GM13977 (cell line): Measurements from ENCODE around the gene LSM14B.
A peak's percentile ranks its signal among the peaks of the same experiment; 100 is the strongest.

Experiments used
- DNase-seq: peaks from one replicate; pipeline ENCODE4 v3.0.0; 2012; ENCODE audit warnings: low spot score
- in situ Hi-C: fragments of 300-500 bp; cut with MboI; formaldehyde crosslinking; loops from one replicate; pipeline ENCODE4 v1.12.0; 2022; ENCODE audit warnings: low sequenced_read_pairs, low pct_unique_long_range_greater_than_20kb, mixed read lengths, inconsistent platforms; ENCODE audit not compliant: unreplicated experiment
- TF ChIP-seq, protein P1 (sequence below): IDR thresholded peaks from 2 replicates; pipeline ENCODE4 v1.5.1; 2012; ENCODE audit warnings: mild to moderate bottlenecking, control low read depth; ENCODE audit not compliant: insufficient read depth; ENCODE audit errors: extremely low read depth, missing control alignments

Gene LSM14B

DNA sequence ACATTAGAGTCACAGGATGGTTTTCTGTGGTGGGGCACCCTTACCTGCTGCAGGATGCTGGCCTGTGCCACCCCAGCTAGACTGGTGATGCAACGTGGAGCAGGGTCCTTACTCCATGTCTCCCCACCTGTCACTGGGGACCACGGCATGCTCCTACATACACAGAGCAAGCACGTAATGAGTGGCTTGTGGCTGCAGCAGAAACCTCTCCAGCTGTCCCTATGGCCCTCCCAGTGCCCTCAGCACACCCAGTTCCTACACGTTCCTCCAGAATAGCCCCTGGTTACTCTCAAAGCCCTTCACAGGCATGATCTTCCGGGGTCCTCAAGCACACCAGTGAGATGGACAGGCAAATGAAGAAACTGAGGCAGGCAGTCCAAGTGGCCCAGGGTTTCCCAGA lies 3.2 kb upstream of the LSM14B start:
- in situ Hi-C loops = no loop called here
- TF ChIP-seq, protein P1, sequence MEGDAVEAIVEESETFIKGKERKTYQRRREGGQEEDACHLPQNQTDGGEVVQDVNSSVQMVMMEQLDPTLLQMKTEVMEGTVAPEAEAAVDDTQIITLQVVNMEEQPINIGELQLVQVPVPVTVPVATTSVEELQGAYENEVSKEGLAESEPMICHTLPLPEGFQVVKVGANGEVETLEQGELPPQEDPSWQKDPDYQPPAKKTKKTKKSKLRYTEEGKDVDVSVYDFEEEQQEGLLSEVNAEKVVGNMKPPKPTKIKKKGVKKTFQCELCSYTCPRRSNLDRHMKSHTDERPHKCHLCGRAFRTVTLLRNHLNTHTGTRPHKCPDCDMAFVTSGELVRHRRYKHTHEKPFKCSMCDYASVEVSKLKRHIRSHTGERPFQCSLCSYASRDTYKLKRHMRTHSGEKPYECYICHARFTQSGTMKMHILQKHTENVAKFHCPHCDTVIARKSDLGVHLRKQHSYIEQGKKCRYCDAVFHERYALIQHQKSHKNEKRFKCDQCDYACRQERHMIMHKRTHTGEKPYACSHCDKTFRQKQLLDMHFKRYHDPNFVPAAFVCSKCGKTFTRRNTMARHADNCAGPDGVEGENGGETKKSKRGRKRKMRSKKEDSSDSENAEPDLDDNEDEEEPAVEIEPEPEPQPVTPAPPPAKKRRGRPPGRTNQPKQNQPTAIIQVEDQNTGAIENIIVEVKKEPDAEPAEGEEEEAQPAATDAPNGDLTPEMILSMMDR = no peak
- DNase-seq = no peak

DNA sequence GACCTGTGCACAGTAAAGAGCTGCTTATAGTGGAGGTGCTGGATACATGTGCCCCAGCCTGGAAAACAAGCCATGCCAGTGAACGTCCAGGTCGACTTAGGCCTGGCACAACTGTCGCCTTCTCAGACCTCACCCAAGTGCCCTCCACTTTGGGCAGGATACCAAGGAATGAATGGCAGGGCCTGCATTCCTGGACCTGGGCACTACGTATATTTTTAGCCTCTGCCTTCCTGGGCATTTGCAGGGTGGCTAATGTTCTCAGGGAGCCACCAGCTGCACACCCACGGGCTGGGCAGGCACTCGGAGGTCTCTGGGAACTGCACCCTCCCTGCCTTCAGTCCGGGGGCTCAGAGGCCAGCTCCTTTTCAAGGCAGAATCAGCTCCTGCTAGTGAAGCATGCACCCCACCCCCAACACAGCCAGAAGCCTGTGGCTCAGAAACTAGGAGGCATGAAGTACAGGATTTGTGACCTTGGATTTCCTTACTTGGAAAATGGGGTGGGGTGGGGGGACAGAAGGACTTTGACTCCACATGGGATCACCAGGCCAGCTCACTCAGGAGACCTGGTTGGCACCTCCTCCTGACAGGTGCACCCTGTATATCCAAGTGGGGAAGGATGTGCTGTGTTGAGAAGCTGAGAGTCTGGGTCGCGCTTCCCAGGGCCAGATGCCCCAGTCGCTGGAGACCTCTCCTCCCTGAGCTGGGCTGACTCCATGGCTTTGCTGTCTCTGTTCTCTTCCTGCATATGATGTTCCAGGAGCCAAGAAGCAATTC lies 2.5 kb upstream of the LSM14B start:
- in situ Hi-C loops = no loop called here

DNA sequence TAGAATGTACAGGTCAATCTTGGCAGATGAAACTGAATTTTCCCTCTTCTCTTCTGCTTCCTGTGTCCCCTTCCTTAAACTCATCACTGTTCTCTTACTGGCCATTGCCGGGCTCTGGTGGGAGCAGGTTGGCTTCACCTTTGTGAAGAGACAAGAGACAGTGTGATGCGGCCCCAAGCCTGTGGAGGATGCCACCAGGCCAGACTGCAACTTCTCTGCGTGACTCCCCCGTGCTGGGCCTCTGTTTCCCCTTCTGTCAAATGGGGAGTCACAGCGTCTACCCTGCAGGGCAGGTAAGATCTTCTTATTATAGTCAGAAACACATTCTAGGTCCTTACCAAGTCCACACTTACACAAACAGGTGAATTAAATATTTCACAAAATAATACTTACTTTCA lies 1.9 kb upstream of the LSM14B start:
- TF ChIP-seq, protein P1 = no peak
- in situ Hi-C loops = no loop called here

More for the DNA sequence above, 2.5 kb upstream of the LSM14B start:
- DNase-seq = no peak
- TF ChIP-seq, protein P1 = no peak

DNA sequence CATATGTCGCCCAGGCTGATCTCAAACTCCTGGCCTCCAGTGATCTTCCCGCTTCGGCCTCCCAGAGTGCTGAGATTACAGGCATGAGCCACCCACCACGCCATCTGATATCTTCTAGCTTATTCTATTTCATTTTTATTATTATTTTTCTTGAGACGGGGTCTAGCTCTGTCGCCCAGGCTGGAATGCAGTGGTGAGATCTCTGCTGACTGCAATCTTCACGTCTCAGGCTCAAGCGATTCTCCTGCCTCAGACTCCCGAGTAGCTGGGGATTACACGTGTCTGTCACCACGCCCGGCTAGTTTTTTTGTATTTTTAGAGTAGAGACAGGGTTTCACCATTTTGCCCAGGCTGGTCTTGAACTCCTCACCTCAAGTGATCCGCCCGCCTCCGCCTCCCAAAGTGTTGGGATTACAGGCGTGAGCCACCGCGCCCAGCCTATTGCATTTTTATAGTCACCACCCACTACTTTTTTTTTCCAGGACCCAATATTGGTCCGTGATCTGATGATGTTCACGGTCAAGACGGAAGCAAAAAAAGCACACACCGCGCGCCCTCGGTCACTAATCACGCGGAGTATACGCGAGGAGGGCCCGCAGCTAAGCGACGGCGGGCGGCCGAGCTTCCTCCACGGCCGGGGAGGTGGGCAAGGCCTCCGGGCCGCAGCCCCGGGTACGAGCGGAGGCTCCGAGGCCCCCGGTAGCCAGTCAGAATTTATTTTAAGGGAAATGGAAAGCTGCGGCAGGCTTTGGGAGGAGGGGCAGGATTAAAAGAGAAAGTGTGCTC lies 1.1 kb upstream of the LSM14B start:
- DNase-seq = no peak
- in situ Hi-C loops = no loop called here
- TF ChIP-seq, protein P1 = no peak

More for the DNA sequence above, 1.9 kb upstream of the LSM14B start:
- no peak for DNase-seq

DNA sequence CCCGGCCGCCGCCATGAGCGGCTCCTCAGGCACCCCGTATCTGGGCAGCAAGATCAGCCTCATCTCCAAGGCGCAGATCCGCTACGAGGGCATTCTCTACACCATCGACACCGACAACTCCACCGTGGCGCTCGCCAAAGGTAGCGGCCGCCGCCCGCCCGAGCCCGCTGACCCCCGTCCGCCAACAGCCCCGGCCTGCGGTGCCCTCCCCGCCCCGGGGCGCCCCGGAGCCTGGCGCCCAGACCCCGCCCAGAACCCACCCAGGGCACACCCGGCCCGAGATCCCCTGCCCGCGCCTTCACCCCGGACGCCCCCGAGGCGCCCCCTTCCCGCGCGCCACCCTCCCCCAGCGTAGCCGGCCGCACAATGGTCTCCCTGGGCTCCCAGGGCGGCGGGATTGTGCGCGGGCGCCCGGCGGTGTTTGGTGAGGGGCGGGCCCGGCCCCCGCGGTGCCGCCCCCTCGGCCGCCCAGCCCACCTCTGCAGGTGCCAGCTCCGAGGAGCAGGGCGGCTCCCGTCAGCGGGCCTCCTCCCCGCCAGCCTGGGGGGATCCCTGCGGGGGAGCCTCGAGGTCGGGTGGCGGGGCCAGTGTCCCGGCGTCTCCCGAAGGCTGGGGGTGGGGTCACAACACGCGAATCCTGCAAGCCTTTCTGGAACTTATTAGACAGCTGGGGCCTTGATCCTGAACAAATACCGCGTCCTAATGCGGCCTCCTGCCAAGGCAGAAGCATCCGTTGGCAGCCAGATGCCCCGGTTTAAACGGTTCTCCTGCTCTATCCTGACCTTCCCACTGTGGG lies 577 bp downstream of the LSM14B start:
- peak; percentile 71 for DNase-seq
- TF ChIP-seq, protein P1 = no peak
- in situ Hi-C loops = no loop called here

DNA sequence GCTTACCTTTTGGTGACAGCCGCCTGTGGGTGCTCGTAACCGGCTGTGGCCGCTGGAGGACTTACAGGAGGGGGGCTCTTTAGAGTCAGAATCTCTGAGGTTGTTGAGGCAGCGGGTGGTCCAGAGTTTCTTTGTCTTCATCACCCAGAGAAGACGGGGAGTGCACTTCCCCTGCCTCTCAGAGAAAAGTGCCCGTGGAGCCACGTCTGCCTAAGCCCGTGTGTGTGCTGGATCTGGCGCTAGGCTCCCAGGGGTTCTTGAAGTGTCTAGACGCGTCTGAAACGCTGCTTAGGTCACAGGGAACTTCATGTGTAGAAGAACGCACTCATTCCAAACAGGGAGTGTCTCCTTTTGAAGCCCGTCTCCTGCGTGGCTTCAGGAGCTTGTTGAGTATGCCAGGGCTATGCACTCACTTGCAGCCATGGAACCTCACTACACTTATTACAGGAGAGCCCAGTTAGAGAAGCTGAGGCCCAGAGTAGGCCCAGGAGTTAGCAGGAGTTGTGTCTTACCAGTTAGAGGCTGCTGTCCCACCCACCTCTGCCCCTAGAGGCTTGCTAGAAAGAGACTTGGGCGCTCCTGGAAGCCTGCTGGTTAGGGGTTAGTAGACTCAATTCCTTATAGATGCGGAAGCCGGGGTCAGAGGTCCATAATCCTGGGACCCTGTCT lies 1.3 kb downstream of the LSM14B start:
- DNase-seq = no peak
- in situ Hi-C loops = no loop called here
- TF ChIP-seq, protein P1 = no peak
